WTC11 (cell line): ENCODE data around the gene NUSAP1.

ENCODE experiments used
- ELF4 ChIP-seq: sonication (generic); formaldehyde crosslinking; IDR thresholded peaks from 2 replicates; pipeline ENCODE4 v1.8.1; 2022; ENCODE audit warnings: low read depth, mild to moderate bottlenecking, moderate library complexity, missing genetic modification reagents
- FOXP4 ChIP-seq: sonication (generic); formaldehyde crosslinking; IDR thresholded peaks from 2 replicates; pipeline ENCODE4 v1.8.0; 2022; ENCODE audit warnings: mild to moderate bottlenecking, missing genetic modification reagents
- NR2C2 ChIP-seq: sonication (generic); formaldehyde crosslinking; IDR thresholded peaks from 2 replicates; pipeline ENCODE4 v1.8.0; 2022; ENCODE audit warnings: mild to moderate bottlenecking, missing genetic modification reagents
- TCF7 ChIP-seq: sonication (generic); formaldehyde crosslinking; IDR thresholded peaks from 2 replicates; pipeline ENCODE4 v1.8.0; 2022; ENCODE audit warnings: mild to moderate bottlenecking, low read depth, missing genetic modification reagents, moderate library complexity

GRCh38 chr15:41292521-41292920, 40.2 kb upstream of the NUSAP1 start:
- TF ChIP-seq ELF4 (CRISPR knock-in tag) (no peak), NR2C2 (no peak), TCF7 (CRISPR knock-in tag) (no peak), FOXP4 (CRISPR knock-in tag) (no peak)
